Upper lobe of right lung (tissue), 1 donor: ENCODE results near the gene MYOD1. TPM values are rescaled to one million over a fixed set of nuclear protein-coding genes. Genes with fewer than 3 reads are reported as not detected.

Source experiments
- ATAC-seq: fragments of 200-7000 bp; cut with Tn5 transposase; one replicate; pipeline ENCODE4 v1.9.1; 2020; ENCODE audit warnings: mild to moderate bottlenecking, moderate library complexity
- DNase-seq: peaks from one replicate; pipeline ENCODE4 v3.0.0-alpha.2; 2020
- H3K27ac ChIP-seq: fragments of 200-600 bp; one replicate; pipeline ENCODE4 v1.8.0; 2022
- H3K27me3 ChIP-seq: fragments of 200-600 bp; one replicate; pipeline ENCODE4 v1.8.0; 2022; ENCODE audit warnings: mild to moderate bottlenecking
- H3K36me3 ChIP-seq: fragments of 200-600 bp; one replicate; pipeline ENCODE4 v1.8.0; 2022
- H3K4me1 ChIP-seq: fragments of 200-600 bp; one replicate; pipeline ENCODE4 v1.8.0; 2022
- H3K4me3 ChIP-seq: fragments of 200-600 bp; one replicate; pipeline ENCODE4 v1.8.0; 2022; ENCODE audit warnings: mild to moderate bottlenecking
- H3K9me3 ChIP-seq: fragments of 200-600 bp; one replicate; pipeline ENCODE4 v1.8.0; 2022
- CTCF ChIP-seq: fragments of 200-600 bp; IDR thresholded peaks from one replicate; pipeline ENCODE4 v1.8.0; 2022; ENCODE audit warnings: antibody characterized with exemption
- intact Hi-C: fragments of 100-400 bp; cut with DNase I; formaldehyde crosslinking; loops from one replicate; pipeline ENCODE4 v1.11.0; 2022
- total RNA-seq: library from RNA; stranded (reverse); fragmentation: NEBNext Ultra II Directional; extraction: Animal tissue kit (Norgen Biotek cat#: 25700); gene quantifications from one replicate; pipeline ENCODE4 v1.2.1, GENCODE V29; 2021
- donor health status: DM: no; HTN: yes; CAD: no; lungs with severe emphysema.

The MYOD1 gene
- total RNA-seq, 1 donor from 2014 or later = not detected

GRCh38 chr11:17722000-17722643 is 2.8 kb downstream of the MYOD1 start:
- ATAC-seq = no peak
- Histone ChIP-seq H3K27ac (no peak overlapping the region), H3K27me3 (peaks cover 84% of the 10 kb centered on the region), H3K4me3 (no peak overlapping the region), H3K36me3 (no peaks in the 10 kb centered on the region), H3K9me3 (no peaks in the 10 kb centered on the region), H3K4me1 (peaks cover 4% of the 10 kb centered on the region)
- no peak for DNase-seq
- intact Hi-C loops = no loop called here
- TF ChIP-seq CTCF = peak; percentile 11

GRCh38 chr11:17724020-17724908 is 4.9 kb downstream of the MYOD1 start:
- H3K27me3 ChIP-seq = peaks cover 62% of the 10 kb centered on the region
- intact Hi-C loops = no loop called here

GRCh38 chr11:17725174-17725573 is 5.8 kb downstream of the MYOD1 start:
- no peaks in the 10 kb centered on the region for H3K9me3 ChIP-seq
- TF ChIP-seq CTCF = no peak
- H3K27ac ChIP-seq = no peak overlapping the region
- no peaks in the 10 kb centered on the region for H3K36me3 ChIP-seq
- H3K4me3 ChIP-seq = no peak overlapping the region
- no peak for ATAC-seq
- peaks cover 59% of the 10 kb centered on the region for H3K27me3 ChIP-seq
- peaks cover 4% of the 10 kb centered on the region for H3K4me1 ChIP-seq
- intact Hi-C loops = no loop called here
- no peak for DNase-seq

More at GRCh38 chr11:17724020-17724908, 4.9 kb downstream of the MYOD1 start:
- Histone ChIP-seq H3K9me3 (no peaks in the 10 kb centered on the region), H3K4me3 (no peak overlapping the region), H3K27ac (no peak overlapping the region), H3K4me1 (peaks cover 4% of the 10 kb centered on the region), H3K36me3 (no peaks in the 10 kb centered on the region)
- TF ChIP-seq CTCF = no peak
- DNase-seq = no peak
- no peak for ATAC-seq

GRCh38 chr11:17730137-17730536 is 10.8 kb downstream of the MYOD1 start:
- Histone ChIP-seq H3K36me3 (no peaks in the 10 kb centered on the region), H3K4me3 (no peak overlapping the region), H3K27me3 (peaks cover 41% of the 10 kb centered on the region), H3K4me1 (peaks cover 3% of the 10 kb centered on the region), H3K27ac (no peak overlapping the region), H3K9me3 (no peaks in the 10 kb centered on the region)
- no peak for TF ChIP-seq CTCF
- intact Hi-C loops = no loop called here
- DNase-seq = no peak
- no peak for ATAC-seq

GRCh38 chr11:17730608-17731462 is 11.5 kb downstream of the MYOD1 start:
- H3K27ac ChIP-seq = no peak overlapping the region
- intact Hi-C loops = no loop called here
- H3K4me1 ChIP-seq = peaks cover 3% of the 10 kb centered on the region
- H3K4me3 ChIP-seq = no peak overlapping the region
- DNase-seq (peak; percentile 81), ATAC-seq (peak; percentile 88)
- H3K9me3 ChIP-seq = no peaks in the 10 kb centered on the region
- no peaks in the 10 kb centered on the region for H3K36me3 ChIP-seq
- TF ChIP-seq CTCF = peak; percentile 78
- H3K27me3 ChIP-seq = peaks cover 41% of the 10 kb centered on the region
